GM12878 (cell line): ENCODE measurements around the gene FALEC.

Experiments used
- CBFB ChIP-seq: IDR thresholded peaks from 2 replicates; pipeline ENCODE4 v1.6.1; 2016; ENCODE audit warnings: antibody characterized with exemption, low read depth
- EZH2 ChIP-seq: IDR thresholded peaks from 2 replicates; pipeline ENCODE4 v1.6.1; 2012; ENCODE audit warnings: low read depth, mild to moderate bottlenecking, control low read depth, inconsistent platforms, low read length, borderline replicate concordance; ENCODE audit not compliant: control insufficient read depth
- FOXM1 ChIP-seq: IDR thresholded peaks from 2 replicates; pipeline ENCODE4 v1.6.1; 2012; ENCODE audit warnings: low read depth, mild to moderate bottlenecking, inconsistent platforms, low read length, moderate library complexity
- POLR2A ChIP-seq: IDR thresholded peaks from 2 replicates; pipeline ENCODE4 v1.6.1; 2011; ENCODE audit warnings: low read depth, mild to moderate bottlenecking, low read length
- RFX5 ChIP-seq: IDR thresholded peaks from 2 replicates; pipeline ENCODE4 v1.6.1; 2011; ENCODE audit warnings: low read depth, low read length, improper control_type of control experiment
- SP1 ChIP-seq: IDR thresholded peaks from one replicate; pipeline ENCODE4 v1.6.1; 2011; ENCODE audit warnings: low read depth, low read length
- WRNIP1 ChIP-seq: IDR thresholded peaks from 2 replicates; pipeline ENCODE4 v1.6.1; 2011; ENCODE audit warnings: low read depth, low read length, improper control_type of control experiment, borderline replicate concordance
- TF ChIP-seq, protein P1 (sequence below): fragments of 450-650 bp; IDR thresholded peaks from 2 replicates; pipeline ENCODE4 v1.6.1; 2018; ENCODE audit warnings: borderline replicate concordance, mild to moderate bottlenecking; ENCODE audit not compliant: partially characterized antibody
- TF ChIP-seq, protein P2 (sequence below), 3 experiments: IDR thresholded peaks in 2 of 3; conservative IDR thresholded peaks in 1 of 3; 2 replicates each; pipeline ENCODE4 v1.5.1; 2011; ENCODE audit warnings: low read depth in 3 of 3, low read length in 3 of 3, mild to moderate bottlenecking in 3 of 3, control low read depth in 2 of 3, moderate library complexity in 2 of 3, inconsistent platforms in 1 of 3, mixed read lengths in 1 of 3; ENCODE audit not compliant: control insufficient read depth in 2 of 3, insufficient read depth in 1 of 3; ENCODE audit errors: extremely low read depth in 1 of 3
- TF ChIP-seq, protein P3 (sequence below): IDR thresholded peaks from 2 replicates; pipeline ENCODE4 v1.6.1; 2012; ENCODE audit warnings: low read depth, low read length, improper control_type of control experiment

DNA sequence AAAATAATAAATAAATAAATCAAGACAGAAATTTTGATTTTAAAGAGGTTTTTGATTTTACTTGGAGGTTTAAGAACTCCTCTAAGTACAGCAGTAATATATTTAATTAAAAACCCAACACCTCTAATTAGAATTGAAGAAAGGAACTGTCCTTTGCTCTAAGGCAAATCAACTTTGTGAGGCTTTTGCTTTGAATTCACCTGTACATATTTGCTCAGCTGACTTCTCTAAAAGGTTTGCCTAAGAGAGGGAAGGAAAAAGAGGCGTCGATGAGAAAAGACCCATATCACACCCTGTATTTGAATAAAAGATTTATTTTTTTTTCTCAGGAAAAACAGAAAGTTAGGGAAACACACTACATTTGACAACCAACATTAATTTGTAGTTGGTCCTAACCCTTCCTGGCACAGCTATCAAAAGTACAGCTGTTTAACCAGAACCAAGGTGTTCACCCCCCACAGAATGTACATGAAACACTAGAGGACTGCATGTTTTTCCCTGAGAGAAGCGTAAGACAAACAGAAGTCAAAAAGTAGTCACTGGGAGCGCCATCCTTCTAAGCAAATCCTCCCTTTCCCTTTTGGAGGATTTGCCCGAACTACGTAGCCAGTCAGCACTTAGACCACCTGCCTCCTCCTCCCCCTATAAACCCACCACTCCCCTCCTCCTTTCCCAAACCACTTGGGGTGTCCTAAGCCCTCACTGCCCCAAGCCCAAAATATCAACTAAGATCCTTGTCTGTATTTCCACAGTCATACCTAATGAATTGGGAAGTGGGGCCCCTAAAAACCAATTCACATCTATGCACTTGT, 58.9 kb downstream of the FALEC start:
- TF ChIP-seq, protein P1, sequence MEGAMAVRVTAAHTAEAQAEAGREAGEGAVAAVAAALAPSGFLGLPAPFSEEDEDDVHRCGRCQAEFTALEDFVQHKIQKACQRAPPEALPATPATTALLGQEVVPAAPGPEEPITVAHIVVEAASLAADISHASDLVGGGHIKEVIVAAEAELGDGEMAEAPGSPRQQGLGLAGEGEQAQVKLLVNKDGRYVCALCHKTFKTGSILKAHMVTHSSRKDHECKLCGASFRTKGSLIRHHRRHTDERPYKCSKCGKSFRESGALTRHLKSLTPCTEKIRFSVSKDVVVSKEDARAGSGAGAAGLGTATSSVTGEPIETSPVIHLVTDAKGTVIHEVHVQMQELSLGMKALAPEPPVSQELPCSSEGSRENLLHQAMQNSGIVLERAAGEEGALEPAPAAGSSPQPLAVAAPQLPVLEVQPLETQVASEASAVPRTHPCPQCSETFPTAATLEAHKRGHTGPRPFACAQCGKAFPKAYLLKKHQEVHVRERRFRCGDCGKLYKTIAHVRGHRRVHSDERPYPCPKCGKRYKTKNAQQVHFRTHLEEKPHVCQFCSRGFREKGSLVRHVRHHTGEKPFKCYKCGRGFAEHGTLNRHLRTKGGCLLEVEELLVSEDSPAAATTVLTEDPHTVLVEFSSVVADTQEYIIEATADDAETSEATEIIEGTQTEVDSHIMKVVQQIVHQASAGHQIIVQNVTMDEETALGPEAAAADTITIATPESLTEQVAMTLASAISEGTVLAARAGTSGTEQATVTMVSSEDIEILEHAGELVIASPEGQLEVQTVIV: no peak
- TF ChIP-seq, protein P2, sequence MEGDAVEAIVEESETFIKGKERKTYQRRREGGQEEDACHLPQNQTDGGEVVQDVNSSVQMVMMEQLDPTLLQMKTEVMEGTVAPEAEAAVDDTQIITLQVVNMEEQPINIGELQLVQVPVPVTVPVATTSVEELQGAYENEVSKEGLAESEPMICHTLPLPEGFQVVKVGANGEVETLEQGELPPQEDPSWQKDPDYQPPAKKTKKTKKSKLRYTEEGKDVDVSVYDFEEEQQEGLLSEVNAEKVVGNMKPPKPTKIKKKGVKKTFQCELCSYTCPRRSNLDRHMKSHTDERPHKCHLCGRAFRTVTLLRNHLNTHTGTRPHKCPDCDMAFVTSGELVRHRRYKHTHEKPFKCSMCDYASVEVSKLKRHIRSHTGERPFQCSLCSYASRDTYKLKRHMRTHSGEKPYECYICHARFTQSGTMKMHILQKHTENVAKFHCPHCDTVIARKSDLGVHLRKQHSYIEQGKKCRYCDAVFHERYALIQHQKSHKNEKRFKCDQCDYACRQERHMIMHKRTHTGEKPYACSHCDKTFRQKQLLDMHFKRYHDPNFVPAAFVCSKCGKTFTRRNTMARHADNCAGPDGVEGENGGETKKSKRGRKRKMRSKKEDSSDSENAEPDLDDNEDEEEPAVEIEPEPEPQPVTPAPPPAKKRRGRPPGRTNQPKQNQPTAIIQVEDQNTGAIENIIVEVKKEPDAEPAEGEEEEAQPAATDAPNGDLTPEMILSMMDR (IDR thresholded peaks at IDR 0.05 in 2 of 3, conservative IDR thresholded peaks at IDR 0.05 in 1 of 3; ENCODE audit: control insufficient read depth in 2 of 3, extremely low read depth in 1 of 3, insufficient read depth in 1 of 3, low read depth in 3 of 3, low read length in 3 of 3): no peak
- TF ChIP-seq, protein P3, sequence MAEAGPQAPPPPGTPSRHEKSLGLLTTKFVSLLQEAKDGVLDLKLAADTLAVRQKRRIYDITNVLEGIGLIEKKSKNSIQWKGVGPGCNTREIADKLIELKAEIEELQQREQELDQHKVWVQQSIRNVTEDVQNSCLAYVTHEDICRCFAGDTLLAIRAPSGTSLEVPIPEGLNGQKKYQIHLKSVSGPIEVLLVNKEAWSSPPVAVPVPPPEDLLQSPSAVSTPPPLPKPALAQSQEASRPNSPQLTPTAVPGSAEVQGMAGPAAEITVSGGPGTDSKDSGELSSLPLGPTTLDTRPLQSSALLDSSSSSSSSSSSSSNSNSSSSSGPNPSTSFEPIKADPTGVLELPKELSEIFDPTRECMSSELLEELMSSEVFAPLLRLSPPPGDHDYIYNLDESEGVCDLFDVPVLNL: no peak
- TF ChIP-seq SP1 (no peak), WRNIP1 (no peak), FOXM1 (no peak), RFX5 (no peak), POLR2A (no peak), EZH2 (no peak), CBFB (no peak)
